ENCODE results near the gene PARP16.

PARP16 gene

GRCh38 chr15:65330934-65331645, 44.4 kb upstream of the PARP16 start:
- H3K36me3 ChIP-seq (ENCODE audit: insufficient read depth, low read length) = no peaks in the 10 kb centered on the region
- H3K9me3 ChIP-seq (ENCODE audit: low read depth, low read length) = no peaks in the 10 kb centered on the region
- no peak overlapping the region for H3K4me3 ChIP-seq
- no peak overlapping the region for H3K27ac ChIP-seq
- no peak overlapping the region for H3K9ac ChIP-seq (ENCODE audit: insufficient read length)
- no peak for TF ChIP-seq FOXP2 (optimal IDR thresholded peaks at IDR 0.05; ENCODE audit: control extremely low read depth, extremely low read length, insufficient read depth)
- TF ChIP-seq EZH2 (IDR thresholded peaks at IDR 0.05) = no peak
- no peak for TF ChIP-seq POLR2AphosphoS5 (IDR thresholded peaks at IDR 0.05; ENCODE audit: borderline replicate concordance, low read depth, low read length)
- no peak for DNase-seq (ENCODE audit: low read depth, low spot score)

- H3K4me3 ChIP-seq = no peak overlapping the region
- no peak overlapping the region for H3K27ac ChIP-seq
- H3K9ac ChIP-seq (ENCODE audit: insufficient read length) = no peak overlapping the region
- no peaks in the 10 kb centered on the region for H3K9me3 ChIP-seq (ENCODE audit: low read depth, low read length)
- DNase-seq (ENCODE audit: low read depth, low spot score) = no peak
- H3K36me3 ChIP-seq (ENCODE audit: insufficient read depth, low read length) = no peaks in the 10 kb centered on the region
- TF ChIP-seq POLR2AphosphoS5 (IDR thresholded peaks at IDR 0.05; ENCODE audit: borderline replicate concordance, low read depth, low read length) (no peak), FOXP2 (optimal IDR thresholded peaks at IDR 0.05; ENCODE audit: control extremely low read depth, extremely low read length, insufficient read depth) (no peak), EZH2 (IDR thresholded peaks at IDR 0.05) (no peak)
These were observed 43.5 kb upstream of the PARP16 start for GRCh38 chr15:65329984-65330735.

GRCh38 chr15:65329288-65329983, 42.8 kb upstream of the PARP16 start:
- TF ChIP-seq POLR2AphosphoS5 (IDR thresholded peaks at IDR 0.05; ENCODE audit: borderline replicate concordance, low read depth, low read length) (no peak), EZH2 (IDR thresholded peaks at IDR 0.05) (no peak), FOXP2 (optimal IDR thresholded peaks at IDR 0.05; ENCODE audit: control extremely low read depth, extremely low read length, insufficient read depth) (no peak)
- H3K36me3 ChIP-seq (ENCODE audit: insufficient read depth, low read length) = no peaks in the 10 kb centered on the region
- H3K27ac ChIP-seq = no peak overlapping the region
- DNase-seq (ENCODE audit: low read depth, low spot score) = no peak
- H3K9ac ChIP-seq (ENCODE audit: insufficient read length) = no peak overlapping the region
- no peak overlapping the region for H3K4me3 ChIP-seq
- no peaks in the 10 kb centered on the region for H3K9me3 ChIP-seq (ENCODE audit: low read depth, low read length)

GRCh38 chr15:65328506-65329287, 42.0 kb upstream of the PARP16 start:
- Histone ChIP-seq H3K4me3 (no peak overlapping the region), H3K9ac (ENCODE audit: insufficient read length) (no peak overlapping the region), H3K36me3 (ENCODE audit: insufficient read depth, low read length) (no peaks in the 10 kb centered on the region), H3K27ac (no peak overlapping the region), H3K9me3 (ENCODE audit: low read depth, low read length) (no peaks in the 10 kb centered on the region)
- no peak for TF ChIP-seq EZH2 (IDR thresholded peaks at IDR 0.05)
- TF ChIP-seq POLR2AphosphoS5 (IDR thresholded peaks at IDR 0.05; ENCODE audit: borderline replicate concordance, low read depth, low read length) = no peak
- no peak for TF ChIP-seq FOXP2 (optimal IDR thresholded peaks at IDR 0.05; ENCODE audit: control extremely low read depth, extremely low read length, insufficient read depth)
- DNase-seq (ENCODE audit: low read depth, low spot score) = no peak

GRCh38 chr15:65327651-65328393, 41.1 kb upstream of the PARP16 start:
- Histone ChIP-seq H3K4me3 (no peak overlapping the region), H3K9me3 (ENCODE audit: low read depth, low read length) (no peaks in the 10 kb centered on the region), H3K9ac (ENCODE audit: insufficient read length) (no peak overlapping the region), H3K36me3 (ENCODE audit: insufficient read depth, low read length) (no peaks in the 10 kb centered on the region), H3K27ac (no peak overlapping the region)
- no peak for TF ChIP-seq EZH2 (IDR thresholded peaks at IDR 0.05)
- no peak for TF ChIP-seq POLR2AphosphoS5 (IDR thresholded peaks at IDR 0.05; ENCODE audit: borderline replicate concordance, low read depth, low read length)
- no peak for TF ChIP-seq FOXP2 (optimal IDR thresholded peaks at IDR 0.05; ENCODE audit: control extremely low read depth, extremely low read length, insufficient read depth)
- no peak for DNase-seq (ENCODE audit: low read depth, low spot score)

GRCh38 chr15:65326818-65327217, 40.1 kb upstream of the PARP16 start:
- DNase-seq (ENCODE audit: low read depth, low spot score) = no peak
- TF ChIP-seq FOXP2 (optimal IDR thresholded peaks at IDR 0.05; ENCODE audit: control extremely low read depth, extremely low read length, insufficient read depth) = no peak
- TF ChIP-seq POLR2AphosphoS5 (IDR thresholded peaks at IDR 0.05; ENCODE audit: borderline replicate concordance, low read depth, low read length) = no peak
- no peak for TF ChIP-seq EZH2 (IDR thresholded peaks at IDR 0.05)

GRCh38 chr15:65326117-65326526, 39.4 kb upstream of the PARP16 start:
- no peak for DNase-seq (ENCODE audit: low read depth, low spot score)
- no peaks in the 10 kb centered on the region for H3K36me3 ChIP-seq (ENCODE audit: insufficient read depth, low read length)
- TF ChIP-seq POLR2AphosphoS5 (IDR thresholded peaks at IDR 0.05; ENCODE audit: borderline replicate concordance, low read depth, low read length) (no peak), FOXP2 (optimal IDR thresholded peaks at IDR 0.05; ENCODE audit: control extremely low read depth, extremely low read length, insufficient read depth) (no peak)
- H3K4me3 ChIP-seq = no peak overlapping the region
- no peak overlapping the region for H3K9ac ChIP-seq (ENCODE audit: insufficient read length)
- no peak overlapping the region for H3K27ac ChIP-seq
- no peaks in the 10 kb centered on the region for H3K9me3 ChIP-seq (ENCODE audit: low read depth, low read length)

More at GRCh38 chr15:65326818-65327217, 40.1 kb upstream of the PARP16 start:
- Histone ChIP-seq H3K27ac (no peak overlapping the region), H3K4me3 (no peak overlapping the region), H3K36me3 (ENCODE audit: insufficient read depth, low read length) (no peaks in the 10 kb centered on the region), H3K9me3 (ENCODE audit: low read depth, low read length) (no peaks in the 10 kb centered on the region), H3K9ac (ENCODE audit: insufficient read length) (no peak overlapping the region)
